Osteoblast (primary cell): ENCODE data around the gene UNKL. TPM values are rescaled to one million over a fixed set of nuclear protein-coding genes. Genes with fewer than 3 reads are reported as not detected.

ENCODE experiments used
- DNase-seq: peaks from one replicate; pipeline ENCODE4 v3.0.0; 2011; ENCODE audit warnings: low spot score, mixed read lengths; ENCODE audit not compliant: insufficient read length; ENCODE audit errors: missing footprints
- H2AFZ ChIP-seq: 2 replicates; pipeline ENCODE4 v1.6.0; 2011; ENCODE audit warnings: mild to moderate bottlenecking, low read length
- H3K27ac ChIP-seq: 2 replicates; pipeline ENCODE4 v1.5.1; 2011; ENCODE audit warnings: mild to moderate bottlenecking, low read depth, low read length, moderate library complexity
- H3K27me3 ChIP-seq: 2 replicates; pipeline ENCODE4 v1.6.0; 2012; ENCODE audit warnings: mild to moderate bottlenecking, control low read depth, inconsistent platforms, low read length, moderate library complexity; ENCODE audit not compliant: insufficient read depth
- H3K36me3 ChIP-seq: 2 replicates; pipeline ENCODE4 v1.5.1; 2011; ENCODE audit warnings: mild to moderate bottlenecking, low read length, control low read depth, moderate library complexity; ENCODE audit not compliant: insufficient read depth
- H3K4me1 ChIP-seq: 2 replicates; pipeline ENCODE4 v1.5.1; 2011; ENCODE audit warnings: mild to moderate bottlenecking, low read length, control low read depth, moderate library complexity; ENCODE audit not compliant: insufficient read depth
- H3K4me2 ChIP-seq: 2 replicates; pipeline ENCODE4 v1.6.0; 2011; ENCODE audit warnings: mild to moderate bottlenecking, low read length; ENCODE audit not compliant: insufficient read depth
- H3K4me3 ChIP-seq: fragments of 200-600 bp; sonication (generic); 3 replicates; pipeline ENCODE4 v1.5.1; 2012; ENCODE audit warnings: mild to moderate bottlenecking, low read length, inconsistent platforms; ENCODE audit not compliant: insufficient read depth
- H3K79me2 ChIP-seq: 2 replicates; pipeline ENCODE4 v1.6.0; 2012; ENCODE audit warnings: mild to moderate bottlenecking, low read length, control low read depth, inconsistent platforms; ENCODE audit not compliant: insufficient read depth
- H3K9me3 ChIP-seq: 2 replicates; pipeline ENCODE4 v1.5.1; 2011; ENCODE audit warnings: low read depth, low read length, control low read depth
- H4K20me1 ChIP-seq: 2 replicates; pipeline ENCODE4 v1.6.0; 2012; ENCODE audit warnings: mild to moderate bottlenecking, low read length, control low read depth; ENCODE audit not compliant: insufficient read depth
- CTCF ChIP-seq: IDR thresholded peaks from 2 replicates; pipeline ENCODE4 v1.5.1; 2011; ENCODE audit warnings: mild to moderate bottlenecking, low read depth, low read length, moderate library complexity; ENCODE audit errors: extremely low read depth
- total RNA-seq: library from RNA; depleted of rRNA; stranded (reverse); fragments of >200 nt; gene quantifications from 2 replicates; pipeline ENCODE4 v1.2.3, GENCODE V29; 2012

UNKL gene
- total RNA-seq, 1 donor, result 10.1 TPM

GRCh38 chr16:1445518-1446203 lies 31.2 kb upstream of the UNKL start:
- no peaks in the 10 kb centered on the region for H3K4me1 ChIP-seq
- no peak overlapping the region for H3K4me3 ChIP-seq
- no peak overlapping the region for H3K4me2 ChIP-seq
- H4K20me1 ChIP-seq, result no peaks in the 10 kb centered on the region
- no peaks in the 10 kb centered on the region for H3K79me2 ChIP-seq
- no peaks in the 10 kb centered on the region for H3K9me3 ChIP-seq
- no peak overlapping the region for H2AFZ ChIP-seq
- no peaks in the 10 kb centered on the region for H3K27me3 ChIP-seq
- no peak for DNase-seq
- TF ChIP-seq CTCF, result no peak
- H3K36me3 ChIP-seq, result no peaks in the 10 kb centered on the region
- H3K27ac ChIP-seq, result no peak overlapping the region

- Histone ChIP-seq H3K27me3 (no peaks in the 10 kb centered on the region), H4K20me1 (no peaks in the 10 kb centered on the region), H3K9me3 (no peaks in the 10 kb centered on the region), H3K79me2 (no peaks in the 10 kb centered on the region), H2AFZ (no peak overlapping the region), H3K4me3 (no peak overlapping the region), H3K36me3 (no peaks in the 10 kb centered on the region), H3K4me1 (no peaks in the 10 kb centered on the region), H3K27ac (no peak overlapping the region), H3K4me2 (no peak overlapping the region)
- no peak for TF ChIP-seq CTCF
- DNase-seq, result no peak
These were observed 30.4 kb upstream of the UNKL start for GRCh38 chr16:1444730-1445517.

GRCh38 chr16:1443980-1444729 lies 29.7 kb upstream of the UNKL start, which contains the start of gene CCDC154:
Gene CCDC154, minus strand, starts transcription at chr16:1444556. Its CDS starts 234 bp downstream, at chr16:1444322.
- Histone ChIP-seq H4K20me1 (no peaks in the 10 kb centered on the region), H3K27ac (no peak within 1 kb of the TSS), H3K27me3 (no peaks in the 10 kb centered on the region), H3K36me3 (no peaks in the 10 kb centered on the region), H3K9me3 (no peaks in the 10 kb centered on the region), H3K4me2 (no peak within 1 kb of the TSS), H3K4me3 (no peak within 1 kb of the TSS), H3K4me1 (no peaks in the 10 kb centered on the region), H3K79me2 (no peaks in the 10 kb centered on the region), H2AFZ (no peak within 1 kb of the TSS)
- no peak for TF ChIP-seq CTCF
- DNase-seq, result no peak
